ENCODE measurements around the gene JUP.

The JUP gene

GRCh38 chr17:41818024-41818423, 31.5 kb upstream of the JUP start:
- H3K27me3 ChIP-seq (ENCODE audit: control insufficient read depth, insufficient read depth, low read length) = no peaks in the 10 kb centered on the region
- no peak overlapping the region for H3K27ac ChIP-seq (ENCODE audit: low read depth, low read length)
- H3K4me1 ChIP-seq (ENCODE audit: control insufficient read depth, insufficient read depth, low read length) = peaks cover 18% of the 10 kb centered on the region
- no peak overlapping the region for H3K4me3 ChIP-seq (ENCODE audit: low read depth, low read length)
- H3K36me3 ChIP-seq (ENCODE audit: control insufficient read depth, insufficient read depth, low read length) = peaks cover 44% of the 10 kb centered on the region
- no peaks in the 10 kb centered on the region for H3K9me3 ChIP-seq (ENCODE audit: control insufficient read depth, insufficient read depth, low read depth, low read length)
- H3K9ac ChIP-seq (ENCODE audit: low read length) = no peak overlapping the region

GRCh38 chr17:41816637-41817320, 30.3 kb upstream of the JUP start:
- H3K36me3 ChIP-seq (ENCODE audit: control insufficient read depth, insufficient read depth, low read length) = peaks cover 38% of the 10 kb centered on the region
- H3K9me3 ChIP-seq (ENCODE audit: control insufficient read depth, insufficient read depth, low read depth, low read length) = no peaks in the 10 kb centered on the region
- H3K27me3 ChIP-seq (ENCODE audit: control insufficient read depth, insufficient read depth, low read length) = no peaks in the 10 kb centered on the region
- H3K9ac ChIP-seq (ENCODE audit: low read length) = no peak overlapping the region
- no peak overlapping the region for H3K4me3 ChIP-seq (ENCODE audit: low read depth, low read length)
- peaks cover 18% of the 10 kb centered on the region for H3K4me1 ChIP-seq (ENCODE audit: control insufficient read depth, insufficient read depth, low read length)
- H3K27ac ChIP-seq (ENCODE audit: low read depth, low read length) = no peak overlapping the region

GRCh38 chr17:41814195-41814594, 27.7 kb upstream of the JUP start:
- Histone ChIP-seq H3K9ac (ENCODE audit: low read length) (peak overlapping the region; percentile 71), H3K27me3 (ENCODE audit: control insufficient read depth, insufficient read depth, low read length) (peaks cover 11% of the 10 kb centered on the region), H3K9me3 (ENCODE audit: control insufficient read depth, insufficient read depth, low read depth, low read length) (no peaks in the 10 kb centered on the region), H3K27ac (ENCODE audit: low read depth, low read length) (no peak overlapping the region), H3K4me1 (ENCODE audit: control insufficient read depth, insufficient read depth, low read length) (peaks cover 15% of the 10 kb centered on the region), H3K36me3 (ENCODE audit: control insufficient read depth, insufficient read depth, low read length) (peaks cover 25% of the 10 kb centered on the region), H3K4me3 (ENCODE audit: low read depth, low read length) (peak overlapping the region; percentile 79)

- Histone ChIP-seq H3K4me3 (ENCODE audit: low read depth, low read length) (peak overlapping the region; percentile 79), H3K4me1 (ENCODE audit: control insufficient read depth, insufficient read depth, low read length) (peaks cover 12% of the 10 kb centered on the region; the same call in 1 of the 2 replicates), H3K9me3 (ENCODE audit: control insufficient read depth, insufficient read depth, low read depth, low read length) (no peaks in the 10 kb centered on the region), H3K36me3 (ENCODE audit: control insufficient read depth, insufficient read depth, low read length) (peaks cover 25% of the 10 kb centered on the region), H3K27me3 (ENCODE audit: control insufficient read depth, insufficient read depth, low read length) (peaks cover 11% of the 10 kb centered on the region), H3K27ac (ENCODE audit: low read depth, low read length) (no peak overlapping the region), H3K9ac (ENCODE audit: low read length) (peak overlapping the region; percentile 71)
Observed at GRCh38 chr17:41813699-41814124, 27.2 kb upstream of the JUP start.

- Histone ChIP-seq H3K9ac (ENCODE audit: low read length) (peak overlapping the region; percentile 71), H3K27me3 (ENCODE audit: control insufficient read depth, insufficient read depth, low read length) (peaks cover 11% of the 10 kb centered on the region), H3K4me3 (ENCODE audit: low read depth, low read length) (peak overlapping the region; percentile 79), H3K27ac (ENCODE audit: low read depth, low read length) (peak overlapping the region; percentile 54; the same call in 1 of the 2 replicates), H3K9me3 (ENCODE audit: control insufficient read depth, insufficient read depth, low read depth, low read length) (no peaks in the 10 kb centered on the region), H3K36me3 (ENCODE audit: control insufficient read depth, insufficient read depth, low read length) (peaks cover 24% of the 10 kb centered on the region), H3K4me1 (ENCODE audit: control insufficient read depth, insufficient read depth, low read length) (peaks cover 12% of the 10 kb centered on the region; the same call in 1 of the 2 replicates)
Observed at GRCh38 chr17:41813152-41813680, 26.7 kb upstream of the JUP start.

GRCh38 chr17:41812381-41813151, 26.1 kb upstream of the JUP start, which contains the start of gene FKBP10:
FKBP10 (plus strand) TSS chr17:41813004; CDS start chr17:41813035, 31 bp downstream.
- no peaks in the 10 kb centered on the region for H3K9me3 ChIP-seq (ENCODE audit: control insufficient read depth, insufficient read depth, low read depth, low read length)
- peaks cover 11% of the 10 kb centered on the region for H3K27me3 ChIP-seq (ENCODE audit: control insufficient read depth, insufficient read depth, low read length)
- H3K4me3 ChIP-seq (ENCODE audit: low read depth, low read length) = peak within 1 kb of the TSS; percentile 79
- peaks cover 18% of the 10 kb centered on the region for H3K36me3 ChIP-seq (ENCODE audit: control insufficient read depth, insufficient read depth, low read length)
- peaks cover 12% of the 10 kb centered on the region; the same call in 1 of the 2 replicates for H3K4me1 ChIP-seq (ENCODE audit: control insufficient read depth, insufficient read depth, low read length)
- H3K27ac ChIP-seq (ENCODE audit: low read depth, low read length) = peak within 1 kb of the TSS; percentile 58; the same call in 1 of the 2 replicates
- H3K9ac ChIP-seq (ENCODE audit: low read length) = peak within 1 kb of the TSS; percentile 87

- Histone ChIP-seq H3K9ac (ENCODE audit: low read length) (peak within 1 kb of the TSS; percentile 87), H3K27ac (ENCODE audit: low read depth, low read length) (peak within 1 kb of the TSS; percentile 58; the same call in 1 of the 2 replicates), H3K9me3 (ENCODE audit: control insufficient read depth, insufficient read depth, low read depth, low read length) (no peaks in the 10 kb centered on the region), H3K4me1 (ENCODE audit: control insufficient read depth, insufficient read depth, low read length) (peaks cover 12% of the 10 kb centered on the region; the same call in 1 of the 2 replicates), H3K36me3 (ENCODE audit: control insufficient read depth, insufficient read depth, low read length) (peaks cover 15% of the 10 kb centered on the region), H3K4me3 (ENCODE audit: low read depth, low read length) (peak within 1 kb of the TSS; percentile 79), H3K27me3 (ENCODE audit: control insufficient read depth, insufficient read depth, low read length) (peaks cover 11% of the 10 kb centered on the region)
Observed at GRCh38 chr17:41811549-41812380, 25.3 kb upstream of the JUP start, which contains the start of gene P3H4. P3H4 (minus strand) TSS chr17:41811949; CDS start chr17:41811915, 34 bp downstream.

GRCh38 chr17:41810659-41811548, 24.4 kb upstream of the JUP start:
- peak overlapping the region; percentile 58; the same call in 1 of the 2 replicates for H3K27ac ChIP-seq (ENCODE audit: low read depth, low read length)
- H3K36me3 ChIP-seq (ENCODE audit: control insufficient read depth, insufficient read depth, low read length) = peaks cover 18% of the 10 kb centered on the region
- peaks cover 11% of the 10 kb centered on the region for H3K27me3 ChIP-seq (ENCODE audit: control insufficient read depth, insufficient read depth, low read length)
- H3K9ac ChIP-seq (ENCODE audit: low read length) = peak overlapping the region; percentile 87
- H3K4me1 ChIP-seq (ENCODE audit: control insufficient read depth, insufficient read depth, low read length) = peaks cover 12% of the 10 kb centered on the region; the same call in 1 of the 2 replicates
- peak overlapping the region; percentile 79 for H3K4me3 ChIP-seq (ENCODE audit: low read depth, low read length)
- no peaks in the 10 kb centered on the region for H3K9me3 ChIP-seq (ENCODE audit: control insufficient read depth, insufficient read depth, low read depth, low read length)

- no peaks in the 10 kb centered on the region for H3K9me3 ChIP-seq (ENCODE audit: control insufficient read depth, insufficient read depth, low read depth, low read length)
- no peak overlapping the region for H3K4me3 ChIP-seq (ENCODE audit: low read depth, low read length)
- no peak overlapping the region for H3K27ac ChIP-seq (ENCODE audit: low read depth, low read length)
- H3K36me3 ChIP-seq (ENCODE audit: control insufficient read depth, insufficient read depth, low read length) = peaks cover 25% of the 10 kb centered on the region
- H3K27me3 ChIP-seq (ENCODE audit: control insufficient read depth, insufficient read depth, low read length) = peaks cover 11% of the 10 kb centered on the region
- no peak overlapping the region for H3K9ac ChIP-seq (ENCODE audit: low read length)
- 0 out of 2 replicates have a peak, but pooled peaks cover 3% of the 10 kb centered on the region for H3K4me1 ChIP-seq (ENCODE audit: control insufficient read depth, insufficient read depth, low read length)
Observed at GRCh38 chr17:41806685-41807445, 20.4 kb upstream of the JUP start.
